A375 (cell line): ENCODE results near the gene CACNA1C. TPM values are rescaled to one million over a fixed set of nuclear protein-coding genes. Genes with fewer than 3 reads are reported as not detected.

ENCODE experiments used
- total RNA-seq: library from RNA; depleted of rRNA; stranded (reverse); fragments of >200 nt; shearing (Covaris generic); gene quantifications from 2 replicates; pipeline ENCODE4 v1.2.3, GENCODE V29; 2014; rRNA removed

The CACNA1C gene
- 0.08 and 0.50 TPM in 2 replicates for total RNA-seq

DNA sequence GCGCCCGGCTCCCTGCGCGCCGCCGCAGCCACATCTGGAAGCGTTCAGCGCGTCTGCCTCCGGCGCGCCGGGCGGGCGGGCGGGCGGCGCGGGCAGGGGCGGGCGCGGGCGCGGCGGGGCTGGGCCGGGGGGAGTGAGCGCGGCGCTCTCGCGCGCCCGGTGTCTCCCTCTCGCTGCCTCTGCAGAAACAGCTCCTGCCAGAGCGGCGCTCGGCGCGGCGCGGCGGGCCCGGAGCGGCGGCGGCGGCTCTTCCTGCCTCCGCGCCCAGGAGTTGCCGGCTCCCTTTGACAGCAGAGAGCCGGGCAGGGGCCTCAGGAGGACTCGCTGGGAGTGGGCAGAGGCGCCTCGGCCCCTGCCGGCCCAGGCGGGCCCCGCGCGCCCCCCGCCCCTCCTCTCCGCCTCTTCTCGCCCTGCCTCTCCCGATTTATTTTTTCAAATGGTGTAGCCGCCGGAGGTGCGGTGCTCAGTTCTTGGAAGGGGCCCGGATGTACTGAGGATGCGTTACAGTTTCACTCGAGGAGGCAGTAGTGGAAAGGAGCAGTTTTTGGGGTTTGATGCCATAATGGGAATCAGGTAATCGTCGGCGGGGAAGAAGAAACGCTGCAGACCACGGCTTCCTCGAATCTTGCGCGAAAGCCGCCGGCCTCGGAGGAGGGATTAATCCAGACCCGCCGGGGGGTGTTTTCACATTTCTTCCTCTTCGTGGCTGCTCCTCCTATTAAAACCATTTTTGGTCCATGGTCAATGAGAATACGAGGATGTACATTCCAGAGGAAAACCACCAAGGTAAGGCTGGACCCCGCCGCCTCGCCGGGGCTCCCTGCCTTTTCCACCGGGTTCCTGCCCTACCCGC, at the start of gene CACNA1C:
TSS of gene CACNA1C (plus strand) at position 162 of the 853 bp plus-strand sequence. CDS start at position 738, 576 bp downstream.

DNA sequence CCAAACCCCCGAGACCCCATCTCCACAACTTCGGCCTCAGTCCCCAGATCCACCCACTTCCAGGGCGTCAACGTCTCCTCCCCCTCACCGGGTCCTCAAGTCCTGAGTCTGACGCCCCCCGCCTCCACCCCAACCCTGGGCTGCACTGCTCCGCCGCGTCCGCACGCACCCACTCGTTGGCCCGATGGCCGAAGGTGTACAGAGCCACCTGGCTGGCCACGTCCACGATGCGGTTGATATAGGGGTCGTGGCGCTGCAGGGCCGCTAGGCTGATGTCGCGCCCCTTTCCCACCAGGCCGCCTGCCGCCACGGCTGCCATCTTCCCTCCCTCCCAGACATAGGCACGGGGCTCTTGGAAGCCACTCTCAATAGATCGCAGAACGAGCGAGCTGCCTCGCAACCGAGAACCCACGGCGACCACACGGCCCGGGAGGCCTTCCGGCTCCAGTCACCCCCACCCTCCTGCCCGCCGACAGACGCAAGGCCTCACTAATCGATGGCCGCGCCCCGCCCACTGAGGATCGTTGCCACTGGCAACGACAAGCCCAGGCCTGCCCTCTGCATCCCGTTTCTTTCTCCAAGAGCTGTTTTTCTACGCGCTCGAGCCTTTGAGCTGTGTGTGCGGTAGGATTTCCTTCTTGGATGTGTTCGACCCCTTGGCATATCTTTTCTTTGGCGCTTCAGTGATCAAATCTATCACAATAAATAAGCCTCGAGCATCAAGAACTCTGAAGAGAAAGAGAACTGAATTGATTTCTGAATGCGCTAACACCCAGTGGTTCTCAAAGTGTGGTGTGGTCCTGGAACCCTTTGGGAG, 48.5 kb upstream of the CACNA1C start, which contains the start of gene DCP1B:
TSS of gene DCP1B (minus strand) at position 345 of the 817 bp plus-strand sequence. CDS start at position 319, 26 bp downstream.

Other genes with a start within 250 kb of the CACNA1C start
- gene LRTM2, start 232.4 kb upstream of the CACNA1C start, total RNA-seq, result not detected in 2 replicates
- gene CACNA2D4, start 134.3 kb upstream of the CACNA1C start, total RNA-seq, result 0.19 and 0.29 TPM in 2 replicates
- 5.4 and 6.3 TPM in 2 replicates for gene DCP1B, start 48.5 kb upstream of the CACNA1C start, total RNA-seq